Hematopoietic multipotent progenitor cell (in vitro differentiated cells): ENCODE measurements around the gene CMTM1. TPM values are rescaled to one million over a fixed set of nuclear protein-coding genes. Genes with fewer than 3 reads are reported as not detected.

Source experiments
- DNase-seq, 3 donors: peaks; one replicate each; pipeline ENCODE4 v3.0.0-alpha.2; 2011 to 2015; ENCODE audit warnings: low read depth in 2 of 3, low spot score in 2 of 3
- total RNA-seq: library from RNA; depleted of rRNA; stranded (reverse); fragments of >200 nt; gene quantifications from one replicate; pipeline ENCODE4 v1.2.3, GENCODE V29; 2012

Gene CMTM1
- total RNA-seq, 1 donor, result 6.5 TPM

GRCh38 chr16:66537236-66537635, 29.0 kb upstream of the CMTM1 start:
- DNase-seq, result no peak

GRCh38 chr16:66538910-66539309, 27.3 kb upstream of the CMTM1 start:
- no peak for DNase-seq

GRCh38 chr16:66539623-66540469, 26.4 kb upstream of the CMTM1 start:
- DNase-seq, result no peak

- DNase-seq, result no peak
Measured at GRCh38 chr16:66541388-66542355, 24.6 kb upstream of the CMTM1 start.

- DNase-seq, result no peak
Measured at GRCh38 chr16:66542396-66542795, 23.8 kb upstream of the CMTM1 start.

- no peak for DNase-seq
Measured at GRCh38 chr16:66543541-66543940, 22.7 kb upstream of the CMTM1 start.

- no peak for DNase-seq
Measured at GRCh38 chr16:66544016-66544757, 22.1 kb upstream of the CMTM1 start.

GRCh38 chr16:66547101-66547989, 18.9 kb upstream of the CMTM1 start:
- DNase-seq, result no peak

GRCh38 chr16:66548068-66548467, 18.2 kb upstream of the CMTM1 start:
- DNase-seq, result no peak

GRCh38 chr16:66548868-66549267, 17.4 kb upstream of the CMTM1 start:
- no peak for DNase-seq

GRCh38 chr16:66549284-66550131, 16.7 kb upstream of the CMTM1 start, which contains the start of gene TK2:
TK2 (minus strand) TSS chr16:66550122; CDS start chr16:66550061, 61 bp downstream.
- peak; percentile 39 to 51 (median 51) for DNase-seq

GRCh38 chr16:66551348-66551759, 14.9 kb upstream of the CMTM1 start:
- DNase-seq, result peak; percentile 31 to 68 (median 67)

GRCh38 chr16:66551788-66552285, 14.4 kb upstream of the CMTM1 start:
- DNase-seq, result no peak

GRCh38 chr16:66552286-66553177, 13.7 kb upstream of the CMTM1 start, which contains the start of gene CKLF:
CKLF (plus strand) TSS chr16:66552576; CDS start chr16:66552716, 140 bp downstream.
- peak; percentile 90 to 94 (median 93) for DNase-seq

GRCh38 chr16:66553223-66553622, 13.0 kb upstream of the CMTM1 start:
- no peak for DNase-seq

GRCh38 chr16:66554021-66554420, 12.2 kb upstream of the CMTM1 start:
- DNase-seq, result no peak

- no peak for DNase-seq
Measured at GRCh38 chr16:66554495-66554894, 11.7 kb upstream of the CMTM1 start.
